Astrocyte (in vitro differentiated cells and primary cell): ENCODE data around the gene UVSSA. TPM values are rescaled to one million over a fixed set of nuclear protein-coding genes. Genes with fewer than 3 reads are reported as not detected.
A peak's percentile ranks its signal among the peaks of the same experiment; 100 is the strongest.

ENCODE experiments used
- DNase-seq: peaks from one replicate; pipeline ENCODE4 v3.0.0-alpha.2; 2010; ENCODE audit warnings: low read depth
- FAIRE-seq: peaks from 2 replicates; lab custom pipeline; 2011; peaks lifted over from hg19 to GRCh38; lab: Jason Lieb, UNC
- H2AFZ ChIP-seq: 2 replicates; pipeline ENCODE4 v1.6.0; 2012; ENCODE audit warnings: low read depth, low read length, inconsistent platforms
- H3K27ac ChIP-seq: 2 replicates; pipeline ENCODE4 v1.5.1; 2011; ENCODE audit warnings: low read depth, low read length, inconsistent platforms
- H3K27me3 ChIP-seq: 2 replicates; pipeline ENCODE4 v1.6.0; 2011; ENCODE audit warnings: low read length, inconsistent platforms; ENCODE audit not compliant: insufficient read depth
- H3K36me3 ChIP-seq: 2 replicates; pipeline ENCODE4 v1.5.1; 2011; ENCODE audit warnings: low read length, inconsistent platforms; ENCODE audit not compliant: insufficient read depth
- H3K4me1 ChIP-seq: 2 replicates; pipeline ENCODE4 v1.5.1; 2011; ENCODE audit warnings: low read length, inconsistent platforms; ENCODE audit not compliant: insufficient read depth
- H3K4me2 ChIP-seq: 2 replicates; pipeline ENCODE4 v1.6.0; 2012; ENCODE audit warnings: low read length, inconsistent platforms
- H3K4me3 ChIP-seq: 2 replicates; pipeline ENCODE4 v1.5.1; 2011; ENCODE audit warnings: low read depth, mild to moderate bottlenecking, low read length, inconsistent platforms; ENCODE audit not compliant: insufficient read depth
- H3K79me2 ChIP-seq: 2 replicates; pipeline ENCODE4 v1.6.0; 2012; ENCODE audit warnings: mild to moderate bottlenecking, low read length, inconsistent platforms; ENCODE audit not compliant: insufficient read depth
- H3K9ac ChIP-seq: 2 replicates; pipeline ENCODE4 v1.6.0; 2012; ENCODE audit warnings: mild to moderate bottlenecking, low read length, inconsistent platforms
- H3K9me3 ChIP-seq: 2 replicates; pipeline ENCODE4 v1.5.1; 2012; ENCODE audit warnings: low read depth, mild to moderate bottlenecking, low read length, inconsistent platforms; ENCODE audit not compliant: insufficient read depth
- H4K20me1 ChIP-seq: 2 replicates; pipeline ENCODE4 v1.6.0; 2012; ENCODE audit warnings: low read length, inconsistent platforms; ENCODE audit not compliant: insufficient read depth
- H3K27ac Mint-ChIP-seq: one replicate; pipeline ENCODE4 v1.8.0; 2021; ENCODE audit warnings: mild to moderate bottlenecking, mixed read lengths; ENCODE audit not compliant: unreplicated experiment
- H3K27me3 Mint-ChIP-seq: one replicate; pipeline ENCODE4 v1.8.0; 2021; ENCODE audit warnings: low read depth, mixed read lengths; ENCODE audit not compliant: unreplicated experiment
- H3K36me3 Mint-ChIP-seq: one replicate; pipeline ENCODE4 v1.8.0; 2021; ENCODE audit warnings: low read depth, mixed read lengths; ENCODE audit not compliant: unreplicated experiment
- H3K4me1 Mint-ChIP-seq: one replicate; pipeline ENCODE4 v1.8.0; 2021; ENCODE audit warnings: low read depth, mixed read lengths; ENCODE audit not compliant: unreplicated experiment
- H3K4me3 Mint-ChIP-seq: one replicate; pipeline ENCODE4 v1.8.0; 2021; ENCODE audit warnings: mild to moderate bottlenecking, moderate library complexity, mixed read lengths; ENCODE audit not compliant: unreplicated experiment
- H3K9me3 Mint-ChIP-seq: one replicate; pipeline ENCODE4 v1.8.0; 2021; ENCODE audit warnings: mild to moderate bottlenecking, mixed read lengths; ENCODE audit not compliant: unreplicated experiment
- CTCF ChIP-seq: IDR thresholded peaks from 2 replicates; pipeline ENCODE4 v1.5.1; 2011; ENCODE audit warnings: low read depth, mild to moderate bottlenecking, inconsistent platforms, low read length, moderate library complexity; ENCODE audit not compliant: insufficient read depth
- EZH2 ChIP-seq: IDR thresholded peaks from 2 replicates; pipeline ENCODE4 v1.6.1; 2012; ENCODE audit warnings: mild to moderate bottlenecking, low read length, inconsistent platforms; ENCODE audit not compliant: insufficient read depth
- total RNA-seq: library from RNA; stranded (reverse); gene quantifications from 2 replicates; pipeline ENCODE4 v1.2.1, GENCODE V29; 2021

The UVSSA gene
- total RNA-seq, 1 donor from 2014 or later, result 14.8 TPM

- Histone ChIP-seq H3K27me3 (peaks cover 40% of the 10 kb centered on the region), H3K4me2 (no peak overlapping the region), H3K79me2 (no peaks in the 10 kb centered on the region), H3K9ac (no peak overlapping the region), H3K4me3 (no peak overlapping the region), H2AFZ (no peak overlapping the region), H3K36me3 (no peaks in the 10 kb centered on the region), H3K4me1 (no peaks in the 10 kb centered on the region), H3K9me3 (peaks cover 6% of the 10 kb centered on the region), H3K27ac (no peak overlapping the region), H4K20me1 (no peaks in the 10 kb centered on the region)
- Mint-ChIP-seq H3K4me3 (no peak overlapping the region), H3K9me3 (peaks cover 13% of the 10 kb centered on the region), H3K27ac (no peak overlapping the region), H3K36me3 (peaks cover 2% of the 10 kb centered on the region), H3K27me3 (peaks cover 30% of the 10 kb centered on the region), H3K4me1 (no peaks in the 10 kb centered on the region)
- FAIRE-seq, result no peak
- no peak for TF ChIP-seq EZH2
- no peak for TF ChIP-seq CTCF
- DNase-seq, result no peak
Measured at GRCh38 chr4:1403177-1403583, 56.2 kb downstream of the UVSSA start.

- H4K20me1 ChIP-seq, result no peaks in the 10 kb centered on the region
- Mint-ChIP-seq H3K27ac (no peak overlapping the region), H3K36me3 (peaks cover 2% of the 10 kb centered on the region), H3K4me1 (no peaks in the 10 kb centered on the region), H3K4me3 (no peak overlapping the region), H3K9me3 (peaks cover 11% of the 10 kb centered on the region), H3K27me3 (peaks cover 36% of the 10 kb centered on the region)
- TF ChIP-seq CTCF (no peak), EZH2 (peak; percentile 85)
- H3K36me3 ChIP-seq, result no peaks in the 10 kb centered on the region
- no peak overlapping the region for H3K4me3 ChIP-seq
- H3K9ac ChIP-seq, result no peak overlapping the region
- H3K79me2 ChIP-seq, result no peaks in the 10 kb centered on the region
- H3K27me3 ChIP-seq, result peaks cover 47% of the 10 kb centered on the region
- H3K27ac ChIP-seq, result no peak overlapping the region
- no peak overlapping the region for H3K4me2 ChIP-seq
- no peaks in the 10 kb centered on the region for H3K4me1 ChIP-seq
- DNase-seq (no peak), FAIRE-seq (no peak)
- H2AFZ ChIP-seq, result no peak overlapping the region
- H3K9me3 ChIP-seq, result peaks cover 2% of the 10 kb centered on the region
Measured at GRCh38 chr4:1403591-1404572, 56.9 kb downstream of the UVSSA start.
